GM23248 (cell line): Measurements from ENCODE around the gene CDH6. TPM values are rescaled to one million over a fixed set of nuclear protein-coding genes. Genes with fewer than 3 reads are reported as not detected.
A peak's percentile ranks its signal among the peaks of the same experiment; 100 is the strongest.

ENCODE experiments used
- DNase-seq: peaks from one replicate; pipeline ENCODE4 v3.0.0-alpha.2; 2015
- H2AFZ ChIP-seq: fragments of 200-600 bp; sonication (generic); 2 replicates; pipeline ENCODE4 v1.6.1; 2016; ENCODE audit warnings: antibody characterized with exemption
- H3F3A ChIP-seq: fragments of 200-600 bp; sonication (generic); 2 replicates; pipeline ENCODE4 v1.6.1; 2016; ENCODE audit warnings: mild to moderate bottlenecking, antibody characterized with exemption, mixed run types; ENCODE audit not compliant: insufficient read depth
- H3K27ac ChIP-seq: fragments of 200-600 bp; sonication (generic); 2 replicates; pipeline ENCODE4 v1.5.1; 2016; ENCODE audit warnings: mild to moderate bottlenecking
- H3K27me3 ChIP-seq: fragments of 200-600 bp; sonication (generic); replicated peaks from 2 replicates; pipeline ENCODE4 v1.6.1; 2016; ENCODE audit warnings: mild to moderate bottlenecking; ENCODE audit not compliant: insufficient read depth
- H3K36me3 ChIP-seq: fragments of 200-600 bp; sonication (generic); 2 replicates; pipeline ENCODE4 v1.6.1; 2016; ENCODE audit warnings: low read depth, mild to moderate bottlenecking
- H3K4me1 ChIP-seq: fragments of 200-600 bp; sonication (generic); 2 replicates; pipeline ENCODE4 v1.6.1; 2016; ENCODE audit warnings: mild to moderate bottlenecking; ENCODE audit not compliant: insufficient read depth
- H3K4me2 ChIP-seq: fragments of 200-600 bp; sonication (generic); one replicate; pipeline ENCODE4 v1.6.1; 2016; ENCODE audit warnings: mild to moderate bottlenecking; ENCODE audit not compliant: unreplicated experiment
- H3K4me3 ChIP-seq: fragments of 200-600 bp; sonication (generic); 2 replicates; pipeline ENCODE4 v1.5.1; 2016; ENCODE audit warnings: mild to moderate bottlenecking
- H3K79me2 ChIP-seq: fragments of 200-600 bp; sonication (generic); 2 replicates; pipeline ENCODE4 v1.6.1; 2016; ENCODE audit warnings: mild to moderate bottlenecking; ENCODE audit not compliant: insufficient read depth
- H3K9ac ChIP-seq: fragments of 200-600 bp; sonication (generic); 2 replicates; pipeline ENCODE4 v1.6.1; 2016; ENCODE audit warnings: mild to moderate bottlenecking
- H3K9me2 ChIP-seq: fragments of 200-600 bp; sonication (generic); 2 replicates; pipeline ENCODE4 v1.6.1; 2016; ENCODE audit warnings: mixed run types, mild to moderate bottlenecking, moderate library complexity; ENCODE audit not compliant: insufficient read depth
- H3K9me3 ChIP-seq: fragments of 200-600 bp; sonication (generic); one replicate; pipeline ENCODE4 v1.6.1; 2017; ENCODE audit warnings: low read depth
- H4K20me1 ChIP-seq: fragments of 200-600 bp; sonication (generic); 2 replicates; pipeline ENCODE4 v1.6.0; 2016; ENCODE audit not compliant: insufficient read depth
- EZH2 ChIP-seq: fragments of 200-600 bp; sonication (generic); IDR thresholded peaks from 2 replicates; pipeline ENCODE4 v1.6.1; 2018; ENCODE audit warnings: antibody characterized with exemption, mild to moderate bottlenecking; ENCODE audit not compliant: insufficient read depth, poor library complexity, severe bottlenecking
- EZH2phosphoT487 ChIP-seq: fragments of 200-600 bp; sonication (generic); IDR thresholded peaks from 2 replicates; pipeline ENCODE4 v1.6.1; 2018; ENCODE audit warnings: antibody characterized with exemption, moderate library complexity, mild to moderate bottlenecking, low read depth; ENCODE audit not compliant: insufficient read depth
- WGBS, 2 experiments: methylation state at CpG; one replicate each; pipeline ENCODE4 v1.1.6; 2015 to 2017; ENCODE audit warnings: low lambda C conversion rate in 2 of 2, low coverage in 1 of 2; ENCODE audit errors: missing lambda C conversion rate in 2 of 2; 5-methylcytosine and 5-hydroxymethylcytosine counted together
- in situ Hi-C: fragments of 300-500 bp; cut with MboI; formaldehyde crosslinking; loops from 2 replicates; pipeline ENCODE4 v1.15.0; 2020
- polyA plus RNA-seq: library from polyadenylated mRNA; unstranded; fragments of >200 nt; fragmentation: Nextera tagmentation; extraction: Ambion mirVana; gene quantifications from 2 replicates; pipeline ENCODE4 v1.2.1, GENCODE V29; 2016
- total RNA-seq: library from RNA; depleted of rRNA; stranded (reverse); fragments of >200 nt; shearing (Covaris generic); gene quantifications from 2 replicates; pipeline ENCODE4 v1.2.3, GENCODE V29; 2014

The CDH6 gene
- total and polyA plus RNA-seq, 2 experiments from 2014 or later: 4.1 to 7.2 TPM

DNA sequence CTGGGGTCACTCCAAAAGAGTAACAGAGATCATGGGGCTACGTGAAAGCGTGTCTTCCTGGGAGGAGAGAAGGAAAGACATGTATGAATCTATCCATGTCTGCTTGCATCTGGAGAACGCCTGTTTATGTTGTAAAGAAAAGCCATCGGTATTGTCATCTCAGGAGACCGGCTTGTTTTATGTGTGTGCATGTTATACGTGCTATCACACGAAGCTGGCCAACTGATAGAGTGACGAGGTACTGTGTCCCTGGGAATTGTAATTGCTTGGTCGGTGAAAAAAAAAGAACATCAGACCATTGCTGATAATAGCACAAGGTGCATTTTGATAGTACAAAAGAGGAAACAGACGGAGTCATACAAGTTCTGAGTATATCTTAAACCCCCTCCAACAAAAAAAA is 370 bp upstream of the CDH6 start:
- no peaks in the 10 kb centered on the region for H4K20me1 ChIP-seq
- no peaks in the 10 kb centered on the region for H3K9me3 ChIP-seq
- no peaks in the 10 kb centered on the region for H3K79me2 ChIP-seq
- peak overlapping the region; percentile 72 for H3K4me2 ChIP-seq
- H3K27me3 ChIP-seq: peaks cover 27% of the 10 kb centered on the region
- WGBS, 2 experiments: 49 to 57% methylated on average over 10 of the region's 10 CpGs
- DNase-seq: no peak
- no peak overlapping the region for H3K9ac ChIP-seq
- H3K4me3 ChIP-seq: peak overlapping the region; percentile 70
- H2AFZ ChIP-seq: no peak overlapping the region
- no peaks in the 10 kb centered on the region for H3K9me2 ChIP-seq
- no peak for TF ChIP-seq EZH2phosphoT487
- TF ChIP-seq EZH2: peak; percentile 14
- H3F3A ChIP-seq: no peaks in the 10 kb centered on the region
- no peaks in the 10 kb centered on the region for H3K36me3 ChIP-seq
- in situ Hi-C loops: no loop called here
- H3K27ac ChIP-seq: no peak overlapping the region
- peaks cover 18% of the 10 kb centered on the region for H3K4me1 ChIP-seq

DNA sequence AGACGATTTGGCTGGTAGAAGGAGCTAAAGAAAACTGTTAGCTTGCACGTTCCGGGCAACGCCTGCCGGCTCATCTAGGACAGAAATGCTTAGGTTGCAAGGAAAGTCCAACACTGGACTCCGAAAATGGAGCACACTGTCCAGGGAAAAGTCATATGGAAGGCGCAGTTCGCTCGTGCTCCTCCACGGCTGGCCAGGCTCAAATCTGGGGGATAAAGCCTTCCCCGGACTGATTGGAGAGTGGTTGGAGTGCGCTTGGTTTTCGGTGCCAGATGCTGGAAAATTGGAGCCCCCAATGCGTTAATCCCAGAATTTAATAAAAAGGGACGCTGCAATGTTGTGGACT is 955 bp downstream of the CDH6 start:
- Histone ChIP-seq H3K4me2 (peak overlapping the region; percentile 72), H3K9me3 (no peaks in the 10 kb centered on the region), H2AFZ (peak overlapping the region; percentile 84), H3K9me2 (no peaks in the 10 kb centered on the region), H4K20me1 (no peaks in the 10 kb centered on the region), H3K36me3 (no peaks in the 10 kb centered on the region), H3K9ac (0 out of 2 replicates have a peak overlapping the region, but pooled peaks have one; percentile 3), H3F3A (no peaks in the 10 kb centered on the region), H3K27ac (no peak overlapping the region), H3K4me1 (peaks cover 18% of the 10 kb centered on the region), H3K79me2 (no peaks in the 10 kb centered on the region), H3K4me3 (peak overlapping the region; percentile 70), H3K27me3 (peaks cover 27% of the 10 kb centered on the region)
- DNase-seq: peak; percentile 47
- in situ Hi-C loops: no loop called here
- 12 to 14% methylated on average over 15 of the region's 15 CpGs for WGBS, 2 experiments
- TF ChIP-seq EZH2 (no peak), EZH2phosphoT487 (no peak)

DNA sequence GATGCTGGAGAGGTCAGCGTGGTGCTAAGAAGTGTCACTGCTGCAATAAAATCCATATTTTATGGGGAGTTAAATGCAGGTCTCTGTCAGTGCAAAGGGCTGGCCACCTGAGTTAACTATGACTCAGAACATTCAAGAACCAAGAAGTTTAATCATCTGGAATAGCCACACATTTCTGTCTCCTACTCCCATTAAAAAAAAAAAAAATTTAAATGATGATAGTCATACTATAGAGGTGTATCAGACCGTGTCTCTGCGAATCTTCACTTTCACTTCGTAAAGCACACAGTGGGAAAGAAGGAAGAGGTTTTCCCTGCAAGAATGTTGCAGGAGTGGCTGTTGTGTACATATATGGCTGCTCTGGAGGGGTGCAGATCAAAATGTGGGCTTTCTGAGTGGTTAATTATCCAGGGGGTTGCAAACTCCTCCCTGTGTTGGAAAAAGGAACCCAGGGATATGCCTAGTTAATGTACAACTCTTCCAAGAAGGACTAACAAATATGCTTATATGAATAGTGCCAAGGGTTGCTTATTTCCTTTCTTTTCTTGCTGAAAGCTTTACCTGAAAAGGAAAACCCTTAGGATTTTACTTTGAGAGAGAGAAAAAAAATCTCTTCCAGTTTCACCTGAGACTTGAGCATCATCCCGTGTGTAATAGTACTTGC is 1.5 kb downstream of the CDH6 start:
- WGBS, 2 experiments: 62 to 74% methylated on average over 5 of the region's 5 CpGs
- Histone ChIP-seq H3K27ac (no peak overlapping the region), H2AFZ (peak overlapping the region; percentile 84), H4K20me1 (no peaks in the 10 kb centered on the region), H3K4me1 (peaks cover 18% of the 10 kb centered on the region), H3K9me2 (no peaks in the 10 kb centered on the region), H3K79me2 (no peaks in the 10 kb centered on the region), H3K9ac (no peak overlapping the region), H3K9me3 (no peaks in the 10 kb centered on the region), H3K4me2 (peak overlapping the region; percentile 72), H3F3A (no peaks in the 10 kb centered on the region), H3K4me3 (peak overlapping the region; percentile 70), H3K36me3 (no peaks in the 10 kb centered on the region), H3K27me3 (peaks cover 27% of the 10 kb centered on the region)
- in situ Hi-C loops: no loop called here
- DNase-seq: peak; percentile 39
- no peak for TF ChIP-seq EZH2phosphoT487
- TF ChIP-seq EZH2: no peak

DNA sequence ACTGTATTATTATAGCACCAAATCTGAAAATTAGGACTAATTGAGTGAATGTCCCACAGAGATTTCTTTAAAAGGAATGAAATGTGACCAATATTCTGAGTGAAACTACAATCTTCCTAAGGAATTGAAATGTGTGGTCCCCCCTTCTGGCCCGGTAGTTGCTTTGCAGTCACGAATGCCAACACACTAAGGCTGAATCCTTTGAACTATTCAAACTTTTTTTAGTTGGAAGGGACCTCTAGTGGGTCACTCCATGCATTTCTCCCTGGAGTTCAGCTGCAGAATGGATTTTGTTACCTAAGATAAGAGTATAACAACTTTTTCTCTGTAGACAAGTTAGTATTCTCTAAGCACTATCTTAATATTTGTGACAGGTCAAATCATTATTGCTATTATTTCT is 2.8 kb downstream of the CDH6 start:
- Histone ChIP-seq H3K9ac (no peak overlapping the region), H3K4me2 (no peak overlapping the region), H3K27me3 (peaks cover 27% of the 10 kb centered on the region), H4K20me1 (no peaks in the 10 kb centered on the region), H3K27ac (no peak overlapping the region), H3K4me1 (peaks cover 18% of the 10 kb centered on the region), H3K4me3 (no peak overlapping the region), H3K79me2 (no peaks in the 10 kb centered on the region), H3K9me3 (no peaks in the 10 kb centered on the region), H3K36me3 (no peaks in the 10 kb centered on the region), H3K9me2 (no peaks in the 10 kb centered on the region), H2AFZ (no peak overlapping the region), H3F3A (no peaks in the 10 kb centered on the region)
- DNase-seq: peak; percentile 10
- WGBS, 2 experiments: 60 to 72% methylated on average over 2 of the region's 2 CpGs
- TF ChIP-seq EZH2 (no peak), EZH2phosphoT487 (no peak)
- in situ Hi-C loops: no loop called here
